Endothelial cell of umbilical vein (primary cell): Measurements from ENCODE around the gene VRK1. TPM values are rescaled to one million over a fixed set of nuclear protein-coding genes. Genes with fewer than 3 reads are reported as not detected.

ENCODE experiments used
- BruUV-seq: library from RNA; stranded (reverse); fragments of 400-500 nt; replicated peaks from 2 replicates; lab custom pipeline; 2021; lab: Mats Ljungman, UMichigan
- CTCF ChIA-PET: fragments of 300-600, 350-600 bp; sonication (Branson Sonifier 250); formaldehyde crosslinking; loops from one replicate; lab custom pipeline; 2021; ENCODE audit warnings: antibody characterized with exemption, inconsistent platforms; lab: Charles Lee
- POLR2A ChIA-PET: fragments of 300-600, 350-600 bp; sonication (Branson Sonifier 250); formaldehyde crosslinking; loops from one replicate; lab custom pipeline; 2021; ENCODE audit warnings: antibody characterized with exemption, inconsistent platforms; lab: Charles Lee
- DNase-seq: peaks from one replicate; pipeline ENCODE4 v3.0.0-alpha.2; 2011; ENCODE audit warnings: low read depth, low spot score
- FAIRE-seq: peaks from 2 replicates; lab custom pipeline; 2011; peaks lifted over from hg19 to GRCh38; lab: Jason Lieb, UNC
- H2AFZ ChIP-seq: 2 replicates; pipeline ENCODE4 v1.6.0; 2012; ENCODE audit warnings: low read depth, low read length, control low read depth, inconsistent platforms
- H3K27ac ChIP-seq: 2 replicates; pipeline ENCODE4 v1.5.1; 2011; ENCODE audit warnings: low read depth, mild to moderate bottlenecking, control low read depth, low read length, moderate library complexity; ENCODE audit not compliant: insufficient read depth
- H3K27me3 ChIP-seq, 2 experiments: 2 replicates each; pipeline versions ENCODE4 v1.6.0 to v1.6.1; 2011; ENCODE audit warnings: low read length in 2 of 2, mixed read lengths in 1 of 2; ENCODE audit not compliant: control insufficient read depth in 2 of 2, insufficient read depth in 2 of 2
- H3K36me3 ChIP-seq, 2 experiments: 2 replicates in 1 of 2; 3 replicates in 1 of 2; pipeline ENCODE4 v1.5.1; 2011; ENCODE audit warnings: low read length in 2 of 2, mild to moderate bottlenecking in 1 of 2, moderate library complexity in 1 of 2; ENCODE audit not compliant: control insufficient read depth in 2 of 2, insufficient read depth in 2 of 2; ENCODE audit errors: extremely low read depth in 1 of 2
- H3K4me1 ChIP-seq: 3 replicates; pipeline ENCODE4 v1.5.1; 2011; ENCODE audit warnings: mild to moderate bottlenecking, low read length; ENCODE audit not compliant: control insufficient read depth, insufficient read depth; ENCODE audit errors: extremely low read depth
- H3K4me2 ChIP-seq: 2 replicates; pipeline ENCODE4 v1.6.1; 2011; ENCODE audit warnings: low read length, control low read depth, mixed read lengths; ENCODE audit not compliant: insufficient read depth
- H3K4me3 ChIP-seq, 3 experiments: fragments of 200-600 bp in 1 of 3; sonication (generic), shearing (Covaris generic) in 1 of 3; replicated peaks in 1 of 3; 2 replicates each; pipeline ENCODE4 v1.5.1; 2011 to 2016; ENCODE audit warnings: control low read depth in 3 of 3, low read length in 3 of 3, mild to moderate bottlenecking in 2 of 3, inconsistent platforms in 1 of 3, low read depth in 1 of 3, moderate library complexity in 1 of 3; ENCODE audit not compliant: insufficient read depth in 1 of 3
- H3K79me2 ChIP-seq: 2 replicates; pipeline ENCODE4 v1.6.0; 2012; ENCODE audit warnings: low read length, inconsistent platforms; ENCODE audit not compliant: control insufficient read depth, insufficient read depth
- H3K9ac ChIP-seq: replicated peaks from 2 replicates; pipeline ENCODE3; 2011; ENCODE audit warnings: low read length, control low read depth; ENCODE audit not compliant: insufficient read depth; ENCODE audit errors: extremely low read depth
- H3K9me1 ChIP-seq: replicated peaks from 3 replicates; pipeline ENCODE4 v1.6.0; 2011; ENCODE audit warnings: mild to moderate bottlenecking, low read length; ENCODE audit not compliant: control insufficient read depth, insufficient read depth; ENCODE audit errors: extremely low read depth
- H3K9me3 ChIP-seq: replicated peaks from 2 replicates; pipeline ENCODE4 v1.5.1; 2012; ENCODE audit warnings: low read length, inconsistent platforms; ENCODE audit not compliant: control insufficient read depth, insufficient read depth
- H4K20me1 ChIP-seq: replicated peaks from 2 replicates; pipeline ENCODE3; 2011; ENCODE audit warnings: mild to moderate bottlenecking, low read length; ENCODE audit not compliant: control insufficient read depth, insufficient read depth; ENCODE audit errors: extremely low read depth
- EZH2 ChIP-seq: IDR thresholded peaks from 2 replicates; pipeline ENCODE4 v1.6.1; 2012; ENCODE audit warnings: borderline replicate concordance, low read depth, mild to moderate bottlenecking, moderate library complexity, low read length, inconsistent platforms; ENCODE audit not compliant: severe bottlenecking
- FOS ChIP-seq: IDR thresholded peaks from 2 replicates; pipeline ENCODE4 v1.6.1; 2011; ENCODE audit warnings: mild to moderate bottlenecking, low read length, moderate library complexity, borderline replicate concordance; ENCODE audit not compliant: insufficient read depth
- GATA2 ChIP-seq: IDR thresholded peaks from 2 replicates; pipeline ENCODE4 v1.7.0; 2011; ENCODE audit warnings: low read depth, mild to moderate bottlenecking, moderate library complexity, mixed read lengths, low read length; ENCODE audit not compliant: insufficient read length, insufficient read depth
- JUN ChIP-seq: IDR thresholded peaks from 2 replicates; pipeline ENCODE4 v1.6.1; 2011; ENCODE audit warnings: borderline replicate concordance, low read depth; ENCODE audit not compliant: insufficient read length, insufficient read depth
- MYC ChIP-seq: IDR thresholded peaks from one replicate; pipeline ENCODE4 v1.6.1; 2011; ENCODE audit warnings: mild to moderate bottlenecking, low read depth, low read length
- POLR2A ChIP-seq: IDR thresholded peaks from 2 replicates; pipeline ENCODE4 v1.6.1; 2012; ENCODE audit warnings: low read depth, mild to moderate bottlenecking, control low read depth, low read length
- POLR2AphosphoS5 ChIP-seq: IDR thresholded peaks from 2 replicates; pipeline ENCODE4 v1.6.1; 2012; ENCODE audit warnings: low read depth, mild to moderate bottlenecking, control low read depth, low read length, moderate library complexity; ENCODE audit not compliant: insufficient read depth
- dilution Hi-C: fragments of 300-500 bp; cut with MboI; formaldehyde crosslinking; loops from one replicate; pipeline ENCODE4 v1.15.0; 2019; ENCODE audit warnings: low sequenced_read_pairs; ENCODE audit not compliant: extremely low pct_ligation_motif_present
- intact Hi-C: fragments of 100-400 bp; cut with micrococcal nuclease; formaldehyde crosslinking; loops from one replicate; pipeline ENCODE4 v1.10.0; 2022
- polyA plus RNA-seq, 4 experiments: library from polyadenylated mRNA; depleted of rRNA in 3 of 4; stranded (reverse) in 3 of 4; unstranded in 1 of 4; fragments of >200 nt; gene quantifications; 2 replicates each; pipeline versions ENCODE4 v1.2.1 to v1.2.3, GENCODE V29; 2011 to 2012; ENCODE audit warnings: missing spikeins in 1 of 4
- total RNA-seq: library from RNA; stranded (reverse); gene quantifications from 2 replicates; pipeline ENCODE4 v1.2.3, GENCODE V29; 2021
- TF ChIP-seq, protein P1 (sequence below): IDR thresholded peaks from 2 replicates; pipeline ENCODE4 v1.6.1; 2011; ENCODE audit not compliant: insufficient read depth, insufficient read length
- TF ChIP-seq, protein P2 (sequence below), 2 donors: IDR thresholded peaks; 1 replicate in 1 of 2; 2 replicates in 1 of 2; pipeline ENCODE4 v1.5.1; 2011; ENCODE audit warnings: low read length in 2 of 2, mild to moderate bottlenecking in 2 of 2, moderate library complexity in 2 of 2, control low read depth in 1 of 2, inconsistent platforms in 1 of 2, low read depth in 1 of 2; ENCODE audit not compliant: insufficient read depth in 1 of 2; ENCODE audit errors: extremely low read depth in 1 of 2

Gene VRK1
- total and polyA plus RNA-seq, 2 donors (not counting 3 experiments of a cell fraction or from before 2014, with no cell fraction given), result 7.1 to 31.7 TPM

DNA sequence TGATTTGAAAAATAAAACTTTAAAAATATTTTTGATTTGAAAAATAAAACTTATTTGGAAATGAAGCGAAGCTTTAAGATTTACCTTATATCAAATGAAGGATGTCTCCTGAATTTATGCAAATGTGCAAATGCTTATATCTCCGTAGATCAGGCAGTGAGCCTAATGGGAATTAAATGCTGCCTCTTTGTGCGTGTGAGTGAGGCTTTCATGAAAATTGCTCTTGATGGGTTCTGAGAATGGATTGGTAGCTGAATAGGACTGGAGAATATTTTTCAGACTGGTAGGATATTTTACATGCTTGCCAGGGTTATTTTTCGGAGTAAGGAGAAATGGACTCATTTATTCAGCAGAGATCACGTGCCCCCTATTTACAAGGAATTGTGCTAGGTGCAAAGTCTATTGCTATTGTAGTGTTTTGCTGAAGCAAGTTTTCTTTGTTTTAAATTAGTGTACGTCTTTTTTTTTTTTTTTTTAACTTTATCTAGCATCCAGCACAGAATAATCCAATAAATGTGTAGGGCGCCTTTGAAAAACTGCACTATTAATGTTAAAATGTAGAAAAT, 2.4 kb downstream of the VRK1 start:
- H3K27ac ChIP-seq, result no peak overlapping the region
- H3K4me2 ChIP-seq, result no peak overlapping the region
- dilution Hi-C loops, result no loop called here
- H3K9me3 ChIP-seq, result no peaks in the 10 kb centered on the region
- H3K79me2 ChIP-seq, result peaks cover 68% of the 10 kb centered on the region
- H3K36me3 ChIP-seq, result no peaks in the 10 kb centered on the region
- intact Hi-C loops, result loop anchor here (5.0 kb wide), 1 partner anchor 232 kb away; no protein-coding TSS in a partner anchor
- no peak overlapping the region for H2AFZ ChIP-seq
- TF ChIP-seq EZH2, result no peak
- TF ChIP-seq POLR2AphosphoS5, result no peak
- TF ChIP-seq POLR2A, result no peak
- TF ChIP-seq FOS, result no peak
- TF ChIP-seq, protein P1, sequence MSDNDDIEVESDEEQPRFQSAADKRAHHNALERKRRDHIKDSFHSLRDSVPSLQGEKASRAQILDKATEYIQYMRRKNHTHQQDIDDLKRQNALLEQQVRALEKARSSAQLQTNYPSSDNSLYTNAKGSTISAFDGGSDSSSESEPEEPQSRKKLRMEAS, result no peak
- TF ChIP-seq GATA2, result no peak
- TF ChIP-seq MYC, result no peak
- TF ChIP-seq JUN, result no peak
- TF ChIP-seq, protein P2, sequence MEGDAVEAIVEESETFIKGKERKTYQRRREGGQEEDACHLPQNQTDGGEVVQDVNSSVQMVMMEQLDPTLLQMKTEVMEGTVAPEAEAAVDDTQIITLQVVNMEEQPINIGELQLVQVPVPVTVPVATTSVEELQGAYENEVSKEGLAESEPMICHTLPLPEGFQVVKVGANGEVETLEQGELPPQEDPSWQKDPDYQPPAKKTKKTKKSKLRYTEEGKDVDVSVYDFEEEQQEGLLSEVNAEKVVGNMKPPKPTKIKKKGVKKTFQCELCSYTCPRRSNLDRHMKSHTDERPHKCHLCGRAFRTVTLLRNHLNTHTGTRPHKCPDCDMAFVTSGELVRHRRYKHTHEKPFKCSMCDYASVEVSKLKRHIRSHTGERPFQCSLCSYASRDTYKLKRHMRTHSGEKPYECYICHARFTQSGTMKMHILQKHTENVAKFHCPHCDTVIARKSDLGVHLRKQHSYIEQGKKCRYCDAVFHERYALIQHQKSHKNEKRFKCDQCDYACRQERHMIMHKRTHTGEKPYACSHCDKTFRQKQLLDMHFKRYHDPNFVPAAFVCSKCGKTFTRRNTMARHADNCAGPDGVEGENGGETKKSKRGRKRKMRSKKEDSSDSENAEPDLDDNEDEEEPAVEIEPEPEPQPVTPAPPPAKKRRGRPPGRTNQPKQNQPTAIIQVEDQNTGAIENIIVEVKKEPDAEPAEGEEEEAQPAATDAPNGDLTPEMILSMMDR (IDR thresholded peaks at IDR 0.05; ENCODE audit: extremely low read depth in 1 of 2, insufficient read depth in 1 of 2, low read depth in 1 of 2, low read length in 2 of 2), result no peak
- no peak for DNase-seq
- ChIA-PET POLR2A (no interaction called here), CTCF (interaction anchor here (0.6 to 1.5 kb wide), 3 partner anchors 11 to 233 kb away, joined by 3 to 10 read pairs (median 4); no protein-coding TSS in a partner anchor)
- H3K9me1 ChIP-seq, result no peaks in the 10 kb centered on the region
- no peaks in the 10 kb centered on the region for H4K20me1 ChIP-seq
- no peaks in the 10 kb centered on the region for H3K27me3 ChIP-seq
- no peak for FAIRE-seq
- H3K9ac ChIP-seq, result no peak overlapping the region
- no TSS peak for BruUV-seq
- H3K4me1 ChIP-seq, result peaks cover 10% of the 10 kb centered on the region
- H3K4me3 ChIP-seq, result no peak overlapping the region
